HG02970 (cell line): ENCODE data around the gene MAD1L1.

ENCODE experiments used
- ATAC-seq: cut with Tn5 transposase; IDR thresholded peaks from one replicate; pipeline ENCODE4 v1.9.1; 2021; ENCODE audit warnings: mild to moderate bottlenecking, moderate library complexity, moderate number of reproducible peaks; ENCODE audit not compliant: unreplicated experiment, low FRiP score

The MAD1L1 gene

GRCh38 chr7:1914743-1915142 lies 318.0 kb downstream of the MAD1L1 start:
- no peak for ATAC-seq

- ATAC-seq, result no peak
These were observed 318.4 kb downstream of the MAD1L1 start for GRCh38 chr7:1914321-1914720.

GRCh38 chr7:1913466-1914282 lies 319.1 kb downstream of the MAD1L1 start:
- ATAC-seq, result no peak

GRCh38 chr7:1912593-1913465 lies 319.9 kb downstream of the MAD1L1 start:
- no peak for ATAC-seq

GRCh38 chr7:1911571-1911970 lies 321.2 kb downstream of the MAD1L1 start:
- no peak for ATAC-seq

- no peak for ATAC-seq
These were observed 321.9 kb downstream of the MAD1L1 start for GRCh38 chr7:1910827-1911226.

GRCh38 chr7:1910081-1910685 lies 322.6 kb downstream of the MAD1L1 start:
- no peak for ATAC-seq

- ATAC-seq, result no peak
These were observed 323.3 kb downstream of the MAD1L1 start for GRCh38 chr7:1909476-1909875.

GRCh38 chr7:1908823-1909420 lies 323.8 kb downstream of the MAD1L1 start:
- ATAC-seq, result no peak

GRCh38 chr7:1907751-1908365 lies 324.9 kb downstream of the MAD1L1 start:
- no peak for ATAC-seq

GRCh38 chr7:1906988-1907745 lies 325.6 kb downstream of the MAD1L1 start:
- no peak for ATAC-seq

- ATAC-seq, result no peak
These were observed 326.5 kb downstream of the MAD1L1 start for GRCh38 chr7:1906087-1906830.

GRCh38 chr7:1902231-1902855 lies 330.4 kb downstream of the MAD1L1 start:
- no peak for ATAC-seq

GRCh38 chr7:1901431-1902210 lies 331.1 kb downstream of the MAD1L1 start:
- ATAC-seq, result no peak

GRCh38 chr7:1900847-1901246 lies 331.9 kb downstream of the MAD1L1 start:
- ATAC-seq, result no peak

GRCh38 chr7:1899951-1900762 lies 332.6 kb downstream of the MAD1L1 start:
- no peak for ATAC-seq

GRCh38 chr7:1899196-1899595 lies 333.5 kb downstream of the MAD1L1 start:
- ATAC-seq, result no peak
